K562 (cell line): ENCODE measurements around the gene SLC31A1. TPM values are rescaled to one million over a fixed set of nuclear protein-coding genes. Genes with fewer than 3 reads are reported as not detected.

Experiments
- ATAC-seq: fragments of 200-7000 bp; cut with Tn5 transposase; 3 replicates; pipeline ENCODE4 v1.9.1; 2020; ENCODE audit warnings: moderate library complexity
- BruUV-seq: library from RNA; stranded (reverse); fragments of 400-500 nt; replicated peaks from 2 replicates; lab custom pipeline; 2021; lab: Mats Ljungman, UMichigan
- CTCF ChIA-PET: fragments of 300-600 bp; formaldehyde crosslinking; extraction: SDS; loops from one replicate; lab custom pipeline; 2021; ENCODE audit warnings: low intra/inter-chr PET ratio; lab: Yijun Ruan, JAX
- POLR2A ChIA-PET: fragments of 300-600, 350-650 bp; sonication (Branson Sonifier 250); formaldehyde crosslinking; extraction: SDS; loops from one replicate; lab custom pipeline; 2021; ENCODE audit warnings: antibody characterized with exemption, inconsistent platforms; lab: Yijun Ruan, JAX
- DNase-seq, 4 experiments: peaks; one replicate each; pipeline versions ENCODE4 v3.0.0 to v3.0.0-alpha.2; 2011 to 2018; ENCODE audit warnings: low spot score in 3 of 4, mixed read lengths in 3 of 4; ENCODE audit errors: extremely low read depth in 1 of 4
- FAIRE-seq: peaks from 2 replicates; lab custom pipeline; 2011; peaks lifted over from hg19 to GRCh38; lab: Jason Lieb, UNC
- H2AFZ ChIP-seq: 2 replicates; pipeline ENCODE4 v1.6.0; 2011; ENCODE audit warnings: low read depth, low read length, control low read depth, inconsistent platforms
- H3K27ac ChIP-seq: fragments of 200-600 bp; 3 replicates; pipeline ENCODE4 v1.8.0; 2011; ENCODE audit warnings: low read depth, mild to moderate bottlenecking, control low read depth, inconsistent platforms, low read length, moderate library complexity, mixed read lengths; ENCODE audit errors: extremely low read depth
- H3K27me3 ChIP-seq, 2 experiments: fragments of 300-600 bp in 1 of 2; 2 replicates in 1 of 2; 3 replicates in 1 of 2; pipeline versions ENCODE4 v1.6.0 to v1.8.0; 2011; ENCODE audit warnings: inconsistent platforms in 2 of 2, low read length in 2 of 2, mild to moderate bottlenecking in 1 of 2, mixed read lengths in 1 of 2, moderate library complexity in 1 of 2; ENCODE audit not compliant: control insufficient read depth in 2 of 2, insufficient read depth in 2 of 2
- H3K36me3 ChIP-seq: fragments of 300-600 bp; 3 replicates; pipeline ENCODE4 v1.8.0; 2011; ENCODE audit warnings: mild to moderate bottlenecking, low read length, inconsistent platforms; ENCODE audit not compliant: control insufficient read depth, insufficient read depth
- H3K4me1 ChIP-seq, 2 experiments: fragments of 200-600 bp in 1 of 2; replicated peaks in 1 of 2; 2 replicates in 1 of 2; 3 replicates in 1 of 2; pipeline versions ENCODE4 v1.5.1 to v1.8.0; 2011; ENCODE audit warnings: inconsistent platforms in 2 of 2, low read length in 2 of 2, mild to moderate bottlenecking in 1 of 2, mixed read lengths in 1 of 2, moderate library complexity in 1 of 2; ENCODE audit not compliant: control insufficient read depth in 2 of 2, insufficient read depth in 2 of 2
- H3K4me2 ChIP-seq: 2 replicates; pipeline ENCODE4 v1.6.1; 2011; ENCODE audit warnings: low read length, control low read depth, inconsistent platforms, mixed read lengths; ENCODE audit not compliant: insufficient read depth
- H3K4me3 ChIP-seq: fragments of 200-600 bp; sonication (generic), shearing (Covaris generic); 2 replicates; pipeline ENCODE4 v1.5.1; 2016; ENCODE audit warnings: control low read depth, inconsistent platforms
- H3K79me2 ChIP-seq: fragments of 200-600 bp; 3 replicates; pipeline ENCODE4 v1.8.0; 2011; ENCODE audit warnings: low read length, inconsistent platforms; ENCODE audit not compliant: control insufficient read depth, insufficient read depth
- H3K9ac ChIP-seq, 2 experiments: 2 replicates each; pipeline versions ENCODE4 v1.6.0 to v1.6.1; 2011; ENCODE audit warnings: low read depth in 2 of 2, low read length in 2 of 2, control low read depth in 1 of 2, inconsistent platforms in 1 of 2, mild to moderate bottlenecking in 1 of 2, mixed read lengths in 1 of 2; ENCODE audit not compliant: insufficient read depth in 1 of 2
- H3K9me1 ChIP-seq: one replicate; pipeline ENCODE4 v1.6.0; 2011; ENCODE audit warnings: inconsistent platforms, mild to moderate bottlenecking, low read length, moderate library complexity; ENCODE audit not compliant: control insufficient read depth, insufficient read depth
- H3K9me3 ChIP-seq: replicated peaks from 2 replicates; pipeline ENCODE4 v1.5.1; 2011; ENCODE audit warnings: low read depth, low read length, inconsistent platforms; ENCODE audit not compliant: control insufficient read depth, insufficient read depth
- H4K20me1 ChIP-seq: replicated peaks from 2 replicates; pipeline ENCODE4 v1.6.1; 2011; ENCODE audit warnings: low read length, inconsistent platforms, mixed read lengths; ENCODE audit not compliant: control insufficient read depth, insufficient read depth
- CBX5 ChIP-seq: IDR thresholded peaks from 2 replicates; pipeline ENCODE4 v1.6.1; 2014; ENCODE audit warnings: low read depth, borderline replicate concordance
- EP300 ChIP-seq: IDR thresholded peaks from 2 replicates; pipeline ENCODE4 v1.6.1; 2012; ENCODE audit warnings: low read length, improper control_type of control experiment
- HDAC6 ChIP-seq: IDR thresholded peaks from 2 replicates; pipeline ENCODE4 v1.6.1; 2012; ENCODE audit warnings: low read depth, mild to moderate bottlenecking, control low read depth, inconsistent platforms, low read length, moderate library complexity
- HSF4 ChIP-seq: fragments of 250-450 bp; sonication (Bioruptor Pico); IDR thresholded peaks from 2 replicates; pipeline ENCODE4 v2.1.2; 2022; ENCODE audit warnings: mild to moderate bottlenecking, moderate library complexity, borderline replicate concordance
- LARP7 ChIP-seq: fragments of 450-650 bp; IDR thresholded peaks from 2 replicates; pipeline ENCODE4 v1.6.1; 2016
- NFATC3 ChIP-seq: fragments of 450-650 bp; IDR thresholded peaks from 2 replicates; pipeline ENCODE4 v1.6.1; 2017; ENCODE audit warnings: mild to moderate bottlenecking
- PHB2 ChIP-seq: fragments of 450-650 bp; IDR thresholded peaks from 2 replicates; pipeline ENCODE4 v1.6.1; 2017; ENCODE audit warnings: low read depth
- PML ChIP-seq: IDR thresholded peaks from 2 replicates; pipeline ENCODE4 v1.6.1; 2012; ENCODE audit warnings: low read length, inconsistent platforms
- SETDB1 ChIP-seq: IDR thresholded peaks from one replicate; pipeline ENCODE4 v1.6.1; 2012; ENCODE audit warnings: low read length, control low read depth, inconsistent platforms
- ZKSCAN8 ChIP-seq: fragments of 200-800 bp; sonication (Bioruptor generic); IDR thresholded peaks from 2 replicates; pipeline ENCODE4 v1.6.1; 2016; ENCODE audit warnings: missing genetic modification characterization, missing compliant biosample characterization
- WGBS: fragments of 100-300 bp; shearing (Covaris generic); methylation state at CpG from one replicate; pipeline ENCODE4 v1.1.6; 2016; ENCODE audit warnings: low coverage, mixed read lengths; ENCODE audit not compliant: insufficient coverage; ENCODE audit errors: missing lambda C conversion rate; 5-methylcytosine and 5-hydroxymethylcytosine counted together
- in situ Hi-C: fragments of 300-500 bp; cut with MboI; formaldehyde crosslinking; loops from 4 replicates; pipeline ENCODE4 v1.15.0; 2018; ENCODE audit warnings: inconsistent platforms, mixed read lengths
- intact Hi-C: fragments of 100-400 bp; cut with micrococcal nuclease; formaldehyde crosslinking; loops from 2 replicates; pipeline ENCODE4 v1.14.2; 2022
- polyA plus RNA-seq, 8 experiments: library from polyadenylated mRNA; depleted of rRNA in 4 of 8; stranded (reverse) in 5 of 8; unstranded in 3 of 8; fragments of >200 nt; fragmentation: Nextera tagmentation in 2 of 8; fragmentation: Illumina TruSeq in 1 of 8; extraction: Ambion mirVana in 2 of 8; extraction: Trizol in 1 of 8; gene quantifications; 2 replicates each; pipeline versions ENCODE4 v1.2.1 to v1.2.3, GENCODE V29; 2011 to 2014; ENCODE audit warnings: inconsistent platforms in 1 of 8, missing spikeins in 1 of 8
- total RNA-seq, 7 experiments: library from RNA; depleted of rRNA in 6 of 7; stranded (reverse); fragments of >200 nt in 6 of 7; fragmentation: Illumina TruSeq in 2 of 7; extraction: Trizol in 2 of 7; gene quantifications; 2 replicates each; pipeline versions ENCODE4 v1.2.1 to v1.2.3, GENCODE V29; 2011 to 2021; ENCODE audit warnings: low replicate concordance in 1 of 7
- TF ChIP-seq, protein P1 (sequence below): fragments of 250-450 bp; sonication (Bioruptor Pico); IDR thresholded peaks from 2 replicates; pipeline ENCODE4 v1.4.0; 2020; ENCODE audit warnings: borderline replicate concordance
- TF ChIP-seq, protein P2 (sequence below): fragments of 450-650 bp; formaldehyde crosslinking; IDR thresholded peaks from 2 replicates; pipeline ENCODE4 v1.4.0; 2020; ENCODE audit warnings: mild to moderate bottlenecking, mixed read lengths
- TF ChIP-seq, protein P3 (sequence below): fragments of 250-450 bp; sonication (Bioruptor Pico); IDR thresholded peaks from 2 replicates; pipeline ENCODE4 v1.5.0; 2022; ENCODE audit warnings: mild to moderate bottlenecking

The SLC31A1 gene
- total and polyA plus RNA-seq, 9 of the 15 experiments (the other 6 are each of a cell fraction or from before 2014, with no cell fraction given): 15.4 to 40.7 (median 25.9) TPM

DNA sequence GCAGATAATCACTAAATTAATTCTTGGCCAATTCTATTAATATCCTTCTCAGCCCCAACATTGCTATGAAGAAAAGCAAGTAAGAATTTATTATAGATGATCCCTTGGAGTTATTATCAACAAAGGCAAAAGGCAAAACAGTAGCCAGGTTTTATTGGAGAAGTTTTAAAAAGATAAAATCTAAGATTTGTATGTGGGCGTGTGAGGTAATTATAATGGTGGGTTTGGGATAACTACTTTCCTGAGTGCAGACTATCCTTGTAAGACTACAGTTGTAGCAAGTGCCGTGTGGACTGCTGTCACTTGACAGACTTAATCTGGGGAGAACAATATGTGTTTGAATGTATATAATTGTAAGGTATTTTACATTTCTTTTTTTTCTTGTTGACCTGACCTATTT, 23.2 kb downstream of the SLC31A1 start:
- TF ChIP-seq, protein P1, sequence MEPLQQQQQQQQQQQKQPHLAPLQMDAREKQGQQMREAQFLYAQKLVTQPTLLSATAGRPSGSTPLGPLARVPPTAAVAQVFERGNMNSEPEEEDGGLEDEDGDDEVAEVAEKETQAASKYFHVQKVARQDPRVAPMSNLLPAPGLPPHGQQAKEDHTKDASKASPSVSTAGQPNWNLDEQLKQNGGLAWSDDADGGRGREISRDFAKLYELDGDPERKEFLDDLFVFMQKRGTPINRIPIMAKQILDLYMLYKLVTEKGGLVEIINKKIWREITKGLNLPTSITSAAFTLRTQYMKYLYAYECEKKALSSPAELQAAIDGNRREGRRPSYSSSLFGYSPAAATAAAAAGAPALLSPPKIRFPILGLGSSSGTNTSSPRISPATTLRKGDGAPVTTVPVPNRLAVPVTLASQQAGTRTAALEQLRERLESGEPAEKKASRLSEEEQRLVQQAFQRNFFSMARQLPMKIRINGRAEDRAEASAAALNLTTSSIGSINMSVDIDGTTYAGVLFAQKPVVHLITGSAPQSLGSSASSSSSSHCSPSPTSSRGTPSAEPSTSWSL (CRISPR knock-in tag): no peak
- no peak for TF ChIP-seq HSF4
- no peak for TF ChIP-seq EP300
- TF ChIP-seq LARP7: no peak
- TF ChIP-seq, protein P2, sequence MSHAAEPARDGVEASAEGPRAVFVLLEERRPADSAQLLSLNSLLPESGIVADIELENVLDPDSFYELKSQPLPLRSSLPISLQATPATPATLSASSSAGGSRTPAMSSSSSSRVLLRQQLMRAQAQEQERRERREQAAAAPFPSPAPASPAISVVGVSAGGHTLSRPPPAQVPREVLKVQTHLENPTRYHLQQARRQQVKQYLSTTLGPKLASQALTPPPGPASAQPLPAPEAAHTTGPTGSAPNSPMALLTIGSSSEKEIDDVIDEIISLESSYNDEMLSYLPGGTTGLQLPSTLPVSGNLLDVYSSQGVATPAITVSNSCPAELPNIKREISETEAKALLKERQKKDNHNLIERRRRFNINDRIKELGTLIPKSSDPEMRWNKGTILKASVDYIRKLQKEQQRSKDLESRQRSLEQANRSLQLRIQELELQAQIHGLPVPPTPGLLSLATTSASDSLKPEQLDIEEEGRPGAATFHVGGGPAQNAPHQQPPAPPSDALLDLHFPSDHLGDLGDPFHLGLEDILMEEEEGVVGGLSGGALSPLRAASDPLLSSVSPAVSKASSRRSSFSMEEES (CRISPR knock-in tag): no peak
- TF ChIP-seq HDAC6: no peak
- TF ChIP-seq PML: no peak
- no peak for TF ChIP-seq PHB2
- TF ChIP-seq ZKSCAN8 (CRISPR knock-in tag): no peak
- no peak for TF ChIP-seq SETDB1
- no peak for TF ChIP-seq CBX5
- TF ChIP-seq, protein P3, sequence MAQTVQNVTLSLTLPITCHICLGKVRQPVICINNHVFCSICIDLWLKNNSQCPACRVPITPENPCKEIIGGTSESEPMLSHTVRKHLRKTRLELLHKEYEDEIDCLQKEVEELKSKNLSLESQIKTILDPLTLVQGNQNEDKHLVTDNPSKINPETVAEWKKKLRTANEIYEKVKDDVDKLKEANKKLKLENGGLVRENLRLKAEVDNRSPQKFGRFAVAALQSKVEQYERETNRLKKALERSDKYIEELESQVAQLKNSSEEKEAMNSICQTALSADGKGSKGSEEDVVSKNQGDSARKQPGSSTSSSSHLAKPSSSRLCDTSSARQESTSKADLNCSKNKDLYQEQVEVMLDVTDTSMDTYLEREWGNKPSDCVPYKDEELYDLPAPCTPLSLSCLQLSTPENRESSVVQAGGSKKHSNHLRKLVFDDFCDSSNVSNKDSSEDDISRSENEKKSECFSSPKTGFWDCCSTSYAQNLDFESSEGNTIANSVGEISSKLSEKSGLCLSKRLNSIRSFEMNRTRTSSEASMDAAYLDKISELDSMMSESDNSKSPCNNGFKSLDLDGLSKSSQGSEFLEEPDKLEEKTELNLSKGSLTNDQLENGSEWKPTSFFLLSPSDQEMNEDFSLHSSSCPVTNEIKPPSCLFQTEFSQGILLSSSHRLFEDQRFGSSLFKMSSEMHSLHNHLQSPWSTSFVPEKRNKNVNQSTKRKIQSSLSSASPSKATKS (CRISPR knock-in tag): no peak
- no peak for TF ChIP-seq NFATC3
- Histone ChIP-seq H3K79me2 (peaks cover 10% of the 10 kb centered on the region; the same call in 2 of the 3 replicates), H2AFZ (no peak overlapping the region), H3K27me3 (no peaks in the 10 kb centered on the region), H3K4me3 (no peak overlapping the region), H3K27ac (no peak overlapping the region), H3K9ac (no peak overlapping the region), H3K36me3 (no peaks in the 10 kb centered on the region; the same call in 2 of the 3 replicates), H3K4me2 (no peak overlapping the region), H3K4me1 (peaks cover 3 to 7% of the 10 kb centered on the region in 2 experiments; a peak in 3 of 5 replicates), H4K20me1 (no peaks in the 10 kb centered on the region), H3K9me3 (no peaks in the 10 kb centered on the region), H3K9me1 (no peaks in the 10 kb centered on the region)
- WGBS: 65% methylated on average over 2 of the region's 2 CpGs
- no TSS peak for BruUV-seq
- in situ Hi-C loops: no loop called here
- intact Hi-C loops: no loop called here
- DNase-seq: no peak
- ChIA-PET CTCF (no interaction called here), POLR2A (no interaction called here)
- FAIRE-seq: no peak
- ATAC-seq: no peak
